AG09309 (cell line): ENCODE results near the gene CTSO.

Source experiments
- DNase-seq: peaks from one replicate; pipeline ENCODE4 v3.0.0-alpha.2; 2010; ENCODE audit warnings: low read depth
- H3K4me3 ChIP-seq: 2 replicates; pipeline ENCODE4 v1.5.1; 2011; ENCODE audit warnings: mild to moderate bottlenecking, low read depth, low read length, moderate library complexity; ENCODE audit not compliant: control insufficient read depth
- CTCF ChIP-seq: IDR thresholded peaks from 2 replicates; pipeline ENCODE4 v1.5.1; 2011; ENCODE audit warnings: mild to moderate bottlenecking, low read depth, low read length, inconsistent platforms; ENCODE audit not compliant: insufficient read depth, control insufficient read depth; ENCODE audit errors: missing control alignments

Gene CTSO

DNA sequence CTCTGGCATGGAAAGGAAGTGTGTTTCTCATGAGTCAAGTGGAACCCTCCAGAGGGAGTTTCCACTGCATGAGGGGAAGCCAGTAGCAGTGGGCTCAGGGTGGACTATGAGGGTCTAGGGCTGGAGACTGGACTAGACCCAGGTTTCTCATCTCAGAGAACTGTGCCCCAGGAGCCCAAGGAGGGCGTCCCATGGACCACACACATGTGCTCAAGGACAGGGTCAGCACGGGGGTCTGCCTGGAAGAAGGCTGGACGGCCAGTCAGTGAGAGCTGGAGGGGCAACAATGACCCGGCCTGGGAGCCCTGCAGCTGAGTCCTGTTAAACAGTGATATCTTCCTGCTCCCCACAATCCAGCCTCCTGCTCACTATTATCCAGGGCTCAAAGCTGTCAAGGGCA lies 5.8 kb upstream of the CTSO start:
- TF ChIP-seq CTCF = no peak
- no peak for DNase-seq
- H3K4me3 ChIP-seq = no peak overlapping the region

DNA sequence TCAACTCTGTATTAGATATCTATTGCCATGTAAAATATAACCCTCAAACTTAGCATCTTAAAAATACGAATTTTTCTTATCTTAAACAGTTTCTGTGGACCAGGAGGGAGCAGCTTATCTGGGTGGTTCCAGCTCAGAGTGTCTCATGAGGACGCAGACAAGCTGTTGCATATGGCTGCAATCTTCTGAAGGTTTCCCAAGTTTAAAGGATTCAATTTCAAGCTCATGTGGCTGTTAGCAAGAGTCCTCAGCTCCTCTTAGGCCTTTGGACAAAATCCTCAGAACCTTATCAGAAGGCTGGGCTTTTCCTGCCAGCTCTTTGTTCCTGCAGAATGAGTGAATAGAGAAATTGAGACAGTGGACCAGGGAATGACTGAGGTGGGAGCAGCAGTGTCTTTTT lies 2.8 kb upstream of the CTSO start:
- no peak overlapping the region for H3K4me3 ChIP-seq
- no peak for TF ChIP-seq CTCF
- DNase-seq = no peak

- no peak for DNase-seq
- no peak for TF ChIP-seq CTCF
- H3K4me3 ChIP-seq = no peak overlapping the region
Measured at GRCh38 chr4:155954939-155955338, 1.3 kb upstream of the CTSO start.

DNA sequence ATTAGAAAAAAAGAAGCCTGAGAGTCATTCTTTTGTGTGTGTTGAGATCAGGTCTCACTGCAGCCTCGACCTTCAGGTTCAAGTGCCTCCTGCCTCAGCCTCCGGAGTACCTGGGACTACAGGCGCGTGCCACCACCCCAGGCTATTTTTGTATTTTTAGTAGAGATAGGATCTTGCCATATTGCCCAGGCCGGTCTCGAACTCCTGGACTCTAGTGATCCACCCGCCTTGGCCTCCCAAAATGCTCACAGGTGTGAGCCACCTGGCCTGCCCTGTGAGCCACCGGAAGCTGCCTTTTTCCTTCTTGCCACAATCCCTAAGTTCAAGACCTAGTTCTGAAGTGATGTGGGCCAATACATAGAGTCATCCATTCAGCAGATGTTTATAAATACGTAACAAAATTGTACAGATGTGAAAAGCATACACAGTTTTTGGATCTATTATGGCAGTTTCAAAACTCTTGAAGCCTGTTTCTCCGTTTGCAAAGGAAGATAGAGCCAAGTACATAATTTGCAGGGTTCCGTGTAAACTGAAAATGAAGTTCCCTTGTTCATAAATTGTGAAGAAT lies 536 bp upstream of the CTSO start:
- no peak for DNase-seq
- peak overlapping the region; percentile 46 for H3K4me3 ChIP-seq
- no peak for TF ChIP-seq CTCF

DNA sequence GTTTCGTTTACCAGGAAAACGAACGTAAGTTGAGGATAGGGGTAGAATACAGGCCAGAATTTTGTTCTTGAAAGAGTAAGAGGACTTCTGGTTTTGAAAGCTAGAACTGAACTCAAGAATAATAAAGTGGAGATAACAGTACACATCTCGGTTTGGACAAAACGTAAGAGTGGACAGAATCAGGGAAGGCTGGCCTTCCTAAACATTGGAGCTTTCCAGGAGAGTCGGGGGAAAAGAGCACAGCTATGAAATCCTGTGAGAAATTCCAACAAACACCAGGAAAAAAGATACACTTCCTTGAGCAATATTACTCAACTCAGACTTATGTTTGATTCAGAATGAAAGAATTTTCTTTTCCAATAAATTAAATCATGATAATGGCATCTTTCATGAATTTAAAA lies 1.2 kb downstream of the CTSO start:
- H3K4me3 ChIP-seq = peak overlapping the region; percentile 7
- no peak for TF ChIP-seq CTCF
- DNase-seq = no peak

DNA sequence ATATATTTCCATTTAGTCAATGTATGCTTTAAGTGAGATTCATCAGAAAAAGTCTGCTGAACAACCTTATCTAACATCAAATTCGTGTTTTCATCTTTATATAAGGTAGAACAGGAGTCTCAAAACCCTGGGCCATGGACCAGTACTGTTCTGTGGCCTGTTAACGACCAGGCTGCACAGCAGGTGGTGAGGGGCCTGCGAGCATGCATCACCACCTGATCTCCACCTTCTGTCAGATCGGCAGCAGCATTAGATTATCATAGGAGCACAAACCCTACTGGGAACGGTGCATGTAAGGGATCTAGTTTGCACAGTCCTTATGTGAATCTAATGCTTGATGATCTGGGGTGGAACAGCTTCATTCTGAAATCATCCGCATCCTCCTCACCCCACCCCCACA lies 3.2 kb downstream of the CTSO start:
- TF ChIP-seq CTCF = no peak
- no peak for DNase-seq
- H3K4me3 ChIP-seq = no peak overlapping the region

- no peak for TF ChIP-seq CTCF
- H3K4me3 ChIP-seq = no peak overlapping the region
- DNase-seq = no peak
Measured at GRCh38 chr4:155948541-155948940, 5.1 kb downstream of the CTSO start.
